SK-N-SH treated with all-trans-retinoic acid at 6 μM for 48 hours (cell line): ENCODE data around the gene PALD1.

ENCODE experiments used
- ATAC-seq: fragments of 200-7000 bp; cut with Tn5 transposase; 3 replicates; pipeline ENCODE4 v1.9.1; 2020; ENCODE audit warnings: mild to moderate bottlenecking, moderate library complexity
- BACH2 ChIP-seq: fragments of 250-450 bp; sonication (Bioruptor Pico); IDR thresholded peaks from 2 replicates; pipeline ENCODE4 v1.9.0; 2021; ENCODE audit warnings: mild to moderate bottlenecking, borderline replicate concordance
- CSDC2 ChIP-seq: fragments of 250-450 bp; sonication (Bioruptor Pico); IDR thresholded peaks from 2 replicates; pipeline ENCODE4 v1.5.0; 2020; ENCODE audit warnings: mild to moderate bottlenecking, moderate library complexity
- ESRRG ChIP-seq: fragments of 250-450 bp; sonication (Bioruptor Pico); IDR thresholded peaks from 2 replicates; pipeline ENCODE4 v1.6.1; 2021; ENCODE audit warnings: mild to moderate bottlenecking
- GLIS3 ChIP-seq: fragments of 250-450 bp; sonication (Bioruptor Pico); IDR thresholded peaks from 2 replicates; pipeline ENCODE4 v1.5.0; 2020; ENCODE audit warnings: mild to moderate bottlenecking, moderate library complexity
- OSR1 ChIP-seq: fragments of 250-450 bp; sonication (Bioruptor Pico); IDR thresholded peaks from 2 replicates; pipeline ENCODE4 v1.8.0; 2022; ENCODE audit warnings: moderate library complexity, mild to moderate bottlenecking, inconsistent platforms
- PPARA ChIP-seq: fragments of 250-450 bp; sonication (Bioruptor Pico); IDR thresholded peaks from 2 replicates; pipeline ENCODE4 v1.5.0; 2020; ENCODE audit warnings: mild to moderate bottlenecking, borderline replicate concordance
- SNAI2 ChIP-seq: fragments of 250-450 bp; sonication (Bioruptor Pico); IDR thresholded peaks from 2 replicates; pipeline ENCODE4 v1.5.0; 2020; ENCODE audit warnings: mild to moderate bottlenecking, moderate library complexity
- TCF4 ChIP-seq: fragments of 250-450 bp; sonication (Bioruptor Pico); IDR thresholded peaks from 2 replicates; pipeline ENCODE4 v1.8.0; 2021; ENCODE audit warnings: mild to moderate bottlenecking, moderate library complexity, borderline replicate concordance
- TOX ChIP-seq: fragments of 250-450 bp; sonication (Bioruptor Pico); IDR thresholded peaks from 2 replicates; pipeline ENCODE4 v1.8.0; 2021; ENCODE audit warnings: mild to moderate bottlenecking, moderate library complexity, borderline replicate concordance
- ZC3H10 ChIP-seq: fragments of 250-450 bp; sonication (Bioruptor Pico); IDR thresholded peaks from 2 replicates; pipeline ENCODE4 v1.5.1; 2021; ENCODE audit warnings: mild to moderate bottlenecking, moderate library complexity
- ZFP3 ChIP-seq: fragments of 250-450 bp; sonication (Bioruptor Pico); IDR thresholded peaks from 2 replicates; pipeline ENCODE4 v1.5.0; 2020; ENCODE audit warnings: mild to moderate bottlenecking, moderate library complexity
- ZNF565 ChIP-seq: fragments of 450-650 bp; formaldehyde crosslinking; conservative IDR thresholded peaks from 2 replicates; pipeline ENCODE4 v1.5.0; 2020; ENCODE audit warnings: low read depth, mild to moderate bottlenecking, moderate library complexity
- ZNF70 ChIP-seq: fragments of 450-650 bp; formaldehyde crosslinking; IDR thresholded peaks from 2 replicates; pipeline ENCODE4 v1.5.0; 2020; ENCODE audit warnings: mild to moderate bottlenecking, moderate library complexity
- ZNF8 ChIP-seq: fragments of 450-650 bp; formaldehyde crosslinking; IDR thresholded peaks from 2 replicates; pipeline ENCODE4 v1.5.0; 2020; ENCODE audit warnings: mild to moderate bottlenecking, moderate library complexity
- TF ChIP-seq, protein P1 (sequence below): fragments of 250-450 bp; sonication (Bioruptor Pico); IDR thresholded peaks from 2 replicates; pipeline ENCODE4 v1.8.0; 2020; ENCODE audit warnings: mild to moderate bottlenecking, moderate library complexity, borderline replicate concordance
- TF ChIP-seq, protein P2 (sequence below): fragments of 250-450 bp; sonication (Bioruptor Pico); IDR thresholded peaks from 2 replicates; pipeline ENCODE4 v1.5.0; 2020; ENCODE audit warnings: mild to moderate bottlenecking, moderate library complexity
- TF ChIP-seq, protein P3 (sequence below): fragments of 250-450 bp; sonication (Bioruptor Pico); IDR thresholded peaks from 2 replicates; pipeline ENCODE4 v1.8.0; 2021; ENCODE audit warnings: low read depth, mild to moderate bottlenecking, moderate library complexity, borderline replicate concordance
- TF ChIP-seq, protein P4 (sequence below): fragments of 250-450 bp; sonication (Bioruptor Pico); IDR thresholded peaks from 2 replicates; pipeline ENCODE4 v1.5.1; 2020; ENCODE audit warnings: low read depth, mild to moderate bottlenecking, moderate library complexity
- TF ChIP-seq, protein P5 (sequence below): fragments of 250-450 bp; sonication (Bioruptor Pico); IDR thresholded peaks from 2 replicates; pipeline ENCODE4 v1.5.1; 2021; ENCODE audit warnings: mild to moderate bottlenecking, moderate library complexity

The PALD1 gene

DNA sequence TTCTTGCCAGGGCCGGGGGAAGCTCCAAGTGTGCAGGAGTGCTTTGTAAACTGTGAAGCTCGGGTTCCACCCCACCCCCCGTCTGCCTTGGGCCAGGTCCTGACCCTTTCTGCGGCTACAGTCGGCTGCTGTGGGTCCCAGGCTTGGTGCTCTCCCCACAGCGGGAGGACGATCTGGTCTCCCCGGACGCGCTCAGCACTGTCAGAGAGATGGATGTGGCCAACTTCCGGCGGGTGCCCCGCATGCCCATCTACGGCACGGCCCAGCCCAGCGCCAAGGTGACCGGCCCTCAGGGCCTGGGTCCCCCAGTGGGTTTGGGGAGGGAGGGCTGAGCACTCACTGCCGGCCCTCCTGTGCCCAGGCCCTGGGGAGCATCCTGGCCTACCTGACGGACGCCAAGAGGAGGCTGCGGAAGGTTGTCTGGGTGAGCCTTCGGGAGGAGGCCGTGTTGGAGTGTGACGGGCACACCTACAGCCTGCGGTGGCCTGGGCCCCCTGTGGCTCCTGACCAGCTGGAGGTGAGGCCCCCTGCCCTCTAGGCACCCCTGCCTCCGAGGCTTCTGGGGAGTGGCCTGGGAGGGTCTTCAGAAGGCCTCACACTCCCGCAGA lies 60.3 kb downstream of the PALD1 start:
- no peak for TF ChIP-seq ZC3H10
- TF ChIP-seq, protein P1, sequence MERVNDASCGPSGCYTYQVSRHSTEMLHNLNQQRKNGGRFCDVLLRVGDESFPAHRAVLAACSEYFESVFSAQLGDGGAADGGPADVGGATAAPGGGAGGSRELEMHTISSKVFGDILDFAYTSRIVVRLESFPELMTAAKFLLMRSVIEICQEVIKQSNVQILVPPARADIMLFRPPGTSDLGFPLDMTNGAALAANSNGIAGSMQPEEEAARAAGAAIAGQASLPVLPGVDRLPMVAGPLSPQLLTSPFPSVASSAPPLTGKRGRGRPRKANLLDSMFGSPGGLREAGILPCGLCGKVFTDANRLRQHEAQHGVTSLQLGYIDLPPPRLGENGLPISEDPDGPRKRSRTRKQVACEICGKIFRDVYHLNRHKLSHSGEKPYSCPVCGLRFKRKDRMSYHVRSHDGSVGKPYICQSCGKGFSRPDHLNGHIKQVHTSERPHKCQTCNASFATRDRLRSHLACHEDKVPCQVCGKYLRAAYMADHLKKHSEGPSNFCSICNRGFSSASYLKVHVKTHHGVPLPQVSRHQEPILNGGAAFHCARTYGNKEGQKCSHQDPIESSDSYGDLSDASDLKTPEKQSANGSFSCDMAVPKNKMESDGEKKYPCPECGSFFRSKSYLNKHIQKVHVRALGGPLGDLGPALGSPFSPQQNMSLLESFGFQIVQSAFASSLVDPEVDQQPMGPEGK (CRISPR knock-in tag): no peak
- TF ChIP-seq GLIS3 (CRISPR knock-in tag): no peak
- no peak for TF ChIP-seq OSR1
- TF ChIP-seq, protein P2, sequence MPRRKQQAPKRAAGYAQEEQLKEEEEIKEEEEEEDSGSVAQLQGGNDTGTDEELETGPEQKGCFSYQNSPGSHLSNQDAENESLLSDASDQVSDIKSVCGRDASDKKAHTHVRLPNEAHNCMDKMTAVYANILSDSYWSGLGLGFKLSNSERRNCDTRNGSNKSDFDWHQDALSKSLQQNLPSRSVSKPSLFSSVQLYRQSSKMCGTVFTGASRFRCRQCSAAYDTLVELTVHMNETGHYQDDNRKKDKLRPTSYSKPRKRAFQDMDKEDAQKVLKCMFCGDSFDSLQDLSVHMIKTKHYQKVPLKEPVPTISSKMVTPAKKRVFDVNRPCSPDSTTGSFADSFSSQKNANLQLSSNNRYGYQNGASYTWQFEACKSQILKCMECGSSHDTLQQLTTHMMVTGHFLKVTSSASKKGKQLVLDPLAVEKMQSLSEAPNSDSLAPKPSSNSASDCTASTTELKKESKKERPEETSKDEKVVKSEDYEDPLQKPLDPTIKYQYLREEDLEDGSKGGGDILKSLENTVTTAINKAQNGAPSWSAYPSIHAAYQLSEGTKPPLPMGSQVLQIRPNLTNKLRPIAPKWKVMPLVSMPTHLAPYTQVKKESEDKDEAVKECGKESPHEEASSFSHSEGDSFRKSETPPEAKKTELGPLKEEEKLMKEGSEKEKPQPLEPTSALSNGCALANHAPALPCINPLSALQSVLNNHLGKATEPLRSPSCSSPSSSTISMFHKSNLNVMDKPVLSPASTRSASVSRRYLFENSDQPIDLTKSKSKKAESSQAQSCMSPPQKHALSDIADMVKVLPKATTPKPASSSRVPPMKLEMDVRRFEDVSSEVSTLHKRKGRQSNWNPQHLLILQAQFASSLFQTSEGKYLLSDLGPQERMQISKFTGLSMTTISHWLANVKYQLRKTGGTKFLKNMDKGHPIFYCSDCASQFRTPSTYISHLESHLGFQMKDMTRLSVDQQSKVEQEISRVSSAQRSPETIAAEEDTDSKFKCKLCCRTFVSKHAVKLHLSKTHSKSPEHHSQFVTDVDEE (CRISPR knock-in tag): no peak
- no peak for TF ChIP-seq ZFP3 (CRISPR knock-in tag)
- TF ChIP-seq ZNF565 (CRISPR knock-in tag): no peak
- ATAC-seq: no peak

DNA sequence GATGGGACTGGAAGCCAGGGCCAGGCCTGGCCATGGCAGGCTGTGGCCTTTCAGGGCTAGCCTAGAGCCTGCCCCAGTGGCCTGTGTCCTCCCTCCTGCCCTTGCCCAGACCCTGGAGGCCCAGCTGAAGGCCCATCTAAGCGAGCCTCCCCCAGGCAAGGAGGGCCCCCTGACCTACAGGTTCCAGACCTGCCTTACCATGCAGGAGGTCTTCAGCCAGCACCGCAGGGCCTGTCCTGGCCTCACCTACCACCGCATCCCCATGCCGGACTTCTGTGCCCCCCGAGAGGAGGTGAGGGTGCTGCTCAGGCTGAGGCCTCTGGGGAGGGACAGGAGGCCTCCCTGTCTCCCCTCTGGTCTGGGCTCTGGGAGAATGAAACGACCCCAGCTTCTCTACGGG lies 60.9 kb downstream of the PALD1 start:
- no peak for ATAC-seq
- TF ChIP-seq, protein P3, sequence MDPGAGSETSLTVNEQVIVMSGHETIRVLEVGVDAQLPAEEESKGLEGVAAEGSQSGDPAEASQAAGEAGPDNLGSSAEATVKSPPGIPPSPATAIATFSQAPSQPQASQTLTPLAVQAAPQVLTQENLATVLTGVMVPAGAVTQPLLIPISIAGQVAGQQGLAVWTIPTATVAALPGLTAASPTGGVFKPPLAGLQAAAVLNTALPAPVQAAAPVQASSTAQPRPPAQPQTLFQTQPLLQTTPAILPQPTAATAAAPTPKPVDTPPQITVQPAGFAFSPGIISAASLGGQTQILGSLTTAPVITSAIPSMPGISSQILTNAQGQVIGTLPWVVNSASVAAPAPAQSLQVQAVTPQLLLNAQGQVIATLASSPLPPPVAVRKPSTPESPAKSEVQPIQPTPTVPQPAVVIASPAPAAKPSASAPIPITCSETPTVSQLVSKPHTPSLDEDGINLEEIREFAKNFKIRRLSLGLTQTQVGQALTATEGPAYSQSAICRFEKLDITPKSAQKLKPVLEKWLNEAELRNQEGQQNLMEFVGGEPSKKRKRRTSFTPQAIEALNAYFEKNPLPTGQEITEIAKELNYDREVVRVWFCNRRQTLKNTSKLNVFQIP: no peak
- TF ChIP-seq TOX (CRISPR knock-in tag) (no peak), CSDC2 (CRISPR knock-in tag) (no peak), SNAI2 (CRISPR knock-in tag) (no peak), TCF4 (CRISPR knock-in tag) (no peak), ZFP3 (CRISPR knock-in tag) (no peak), ZNF565 (CRISPR knock-in tag) (no peak), ESRRG (CRISPR knock-in tag) (no peak), PPARA (no peak), BACH2 (no peak)

DNA sequence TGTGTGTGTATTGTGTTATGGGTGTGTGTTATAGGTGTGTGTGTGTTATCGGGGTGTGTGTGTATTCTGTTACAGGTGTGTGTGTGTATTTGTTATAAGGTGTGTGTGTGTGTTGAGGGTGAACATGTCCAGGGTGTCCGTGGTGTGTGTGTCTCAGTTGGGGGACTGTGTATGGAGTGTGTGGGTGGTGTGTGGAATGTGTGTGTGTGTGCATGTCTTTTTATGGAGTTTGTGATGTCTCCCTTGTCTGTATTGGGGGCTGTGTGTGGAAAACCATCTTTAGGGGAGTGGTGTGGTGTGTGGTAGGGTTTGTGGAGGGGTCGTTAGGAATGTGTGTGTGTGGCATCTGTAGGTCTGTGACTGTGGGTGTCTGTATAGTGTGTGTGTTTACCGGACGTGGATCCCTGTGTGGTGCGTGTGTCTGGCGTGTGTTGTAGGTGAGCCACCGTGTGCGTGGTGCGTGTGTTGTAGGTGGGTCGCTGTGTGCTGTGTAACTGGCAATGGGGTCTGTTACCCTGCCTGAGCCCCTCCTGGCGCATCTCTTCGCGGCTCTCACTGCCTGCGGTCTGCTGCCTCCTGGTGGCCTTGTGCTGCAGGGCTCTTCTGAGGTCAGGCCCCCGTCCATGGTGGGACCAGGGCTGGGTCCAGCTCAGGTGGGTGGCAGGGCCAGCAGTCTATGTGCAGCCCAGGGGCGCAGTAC lies 61.7 kb downstream of the PALD1 start:
- TF ChIP-seq ZNF8 (CRISPR knock-in tag): no peak
- TF ChIP-seq, protein P4, sequence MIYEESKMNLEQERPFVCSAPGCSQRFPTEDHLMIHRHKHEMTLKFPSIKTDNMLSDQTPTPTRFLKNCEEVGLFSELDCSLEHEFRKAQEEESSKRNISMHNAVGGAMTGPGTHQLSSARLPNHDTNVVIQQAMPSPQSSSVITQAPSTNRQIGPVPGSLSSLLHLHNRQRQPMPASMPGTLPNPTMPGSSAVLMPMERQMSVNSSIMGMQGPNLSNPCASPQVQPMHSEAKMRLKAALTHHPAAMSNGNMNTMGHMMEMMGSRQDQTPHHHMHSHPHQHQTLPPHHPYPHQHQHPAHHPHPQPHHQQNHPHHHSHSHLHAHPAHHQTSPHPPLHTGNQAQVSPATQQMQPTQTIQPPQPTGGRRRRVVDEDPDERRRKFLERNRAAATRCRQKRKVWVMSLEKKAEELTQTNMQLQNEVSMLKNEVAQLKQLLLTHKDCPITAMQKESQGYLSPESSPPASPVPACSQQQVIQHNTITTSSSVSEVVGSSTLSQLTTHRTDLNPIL (CRISPR knock-in tag): no peak
- no peak for TF ChIP-seq ZC3H10
- ATAC-seq: peak; percentile 76

DNA sequence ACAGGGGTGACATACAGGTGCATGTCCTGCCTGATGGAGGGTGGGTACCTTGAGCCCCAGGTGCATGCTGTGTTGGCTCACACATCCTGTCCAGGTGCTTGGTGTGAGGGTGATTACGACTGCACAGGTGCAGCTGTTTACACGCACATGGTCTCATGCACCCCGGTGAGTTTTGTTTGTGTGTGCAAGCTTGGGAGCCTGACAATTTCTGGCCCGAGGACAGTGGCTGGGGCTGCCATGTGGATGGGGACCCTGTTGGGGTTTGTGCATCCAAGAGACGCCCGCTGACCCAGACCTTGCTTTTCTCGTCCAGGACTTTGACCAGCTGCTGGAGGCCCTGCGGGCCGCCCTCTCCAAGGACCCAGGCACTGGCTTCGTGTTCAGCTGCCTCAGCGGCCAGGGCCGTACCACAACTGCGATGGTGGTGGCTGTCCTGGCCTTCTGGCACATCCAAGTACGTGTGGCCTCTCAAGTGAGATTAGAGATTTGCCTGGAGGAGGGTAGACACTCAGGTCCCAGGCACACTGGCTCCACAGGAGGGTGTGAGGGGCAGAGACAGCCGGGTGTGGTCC lies 62.3 kb downstream of the PALD1 start:
- no peak for ATAC-seq
- TF ChIP-seq, protein P3: no peak
- TF ChIP-seq ZNF70 (no peak), TCF4 (CRISPR knock-in tag) (no peak), CSDC2 (CRISPR knock-in tag) (no peak), ESRRG (CRISPR knock-in tag) (no peak), BACH2 (no peak), OSR1 (no peak), PPARA (no peak)
- TF ChIP-seq, protein P5, sequence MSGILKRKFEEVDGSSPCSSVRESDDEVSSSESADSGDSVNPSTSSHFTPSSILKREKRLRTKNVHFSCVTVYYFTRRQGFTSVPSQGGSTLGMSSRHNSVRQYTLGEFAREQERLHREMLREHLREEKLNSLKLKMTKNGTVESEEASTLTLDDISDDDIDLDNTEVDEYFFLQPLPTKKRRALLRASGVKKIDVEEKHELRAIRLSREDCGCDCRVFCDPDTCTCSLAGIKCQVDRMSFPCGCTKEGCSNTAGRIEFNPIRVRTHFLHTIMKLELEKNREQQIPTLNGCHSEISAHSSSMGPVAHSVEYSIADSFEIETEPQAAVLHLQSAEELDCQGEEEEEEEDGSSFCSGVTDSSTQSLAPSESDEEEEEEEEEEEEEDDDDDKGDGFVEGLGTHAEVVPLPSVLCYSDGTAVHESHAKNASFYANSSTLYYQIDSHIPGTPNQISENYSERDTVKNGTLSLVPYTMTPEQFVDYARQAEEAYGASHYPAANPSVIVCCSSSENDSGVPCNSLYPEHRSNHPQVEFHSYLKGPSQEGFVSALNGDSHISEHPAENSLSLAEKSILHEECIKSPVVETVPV (CRISPR knock-in tag): no peak
- TF ChIP-seq, protein P2 (CRISPR knock-in tag): no peak
